Epithelial cell of umbilical artery (primary cell): ENCODE data around the gene CRYZ. TPM values are rescaled to one million over a fixed set of nuclear protein-coding genes. Genes with fewer than 3 reads are reported as not detected.

Source experiments
- total RNA-seq: library from RNA; depleted of rRNA; stranded (reverse); fragments of >200 nt; gene quantifications from 2 replicates; pipeline ENCODE4 v1.2.3, GENCODE V29; 2014

Gene CRYZ
- 38.7 and 52.7 TPM in 2 replicates for total RNA-seq

GRCh38 chr1:74732960-74733603 is at the start of gene CRYZ, which contains the start of gene TYW3:
Gene CRYZ (minus strand): TSS chr1:74733050. CDS start chr1:74724821, 8,229 bp downstream.
Gene TYW3 (plus strand): TSS chr1:74733152. CDS start chr1:74733245, 93 bp downstream.

GRCh38 chr1:74673351-74674111 is 59.3 kb downstream of the CRYZ start, which contains the start of gene ERICH3:
Gene ERICH3 (minus strand): TSS chr1:74673792. CDS start chr1:74673519, 273 bp downstream.

Other genes starting within 250 kb of the CRYZ start
- gene LRRC53, start 220.4 kb downstream of the CRYZ start, total RNA-seq: not detected in 2 replicates
- not detected in 2 replicates for gene ERICH3, start 59.3 kb downstream of the CRYZ start, total RNA-seq
- gene TYW3, start 102 bp upstream of the CRYZ start, total RNA-seq: 17.5 and 22.2 TPM in 2 replicates